Myocyte (in vitro differentiated cells): Measurements from ENCODE around the gene XIRP1. TPM values are rescaled to one million over a fixed set of nuclear protein-coding genes. Genes with fewer than 3 reads are reported as not detected.
"Not testable (repeated sequence)": the region's sequence is repeated elsewhere in the genome, so short reads cannot be mapped to it uniquely, and the experiment has no call there.

Experiments used
- DNase-seq: peaks from one replicate; pipeline ENCODE4 v3.0.0-alpha.2; 2012; ENCODE audit warnings: low read depth
- total RNA-seq: library from RNA; depleted of rRNA; stranded (reverse); fragments of >200 nt; gene quantifications from 2 replicates; pipeline ENCODE4 v1.2.3, GENCODE V29; 2014

The XIRP1 gene
- total RNA-seq, 1 donor from 2014 or later = 142 TPM

- DNase-seq = no peak
Measured at GRCh38 chr3:39185959-39186691, 6.3 kb downstream of the XIRP1 start.

GRCh38 chr3:39185326-39185958 is 7.0 kb downstream of the XIRP1 start:
- no peak for DNase-seq

- DNase-seq = no peak
Measured at GRCh38 chr3:39184968-39185285, 7.5 kb downstream of the XIRP1 start.

GRCh38 chr3:39184081-39184967 is 8.1 kb downstream of the XIRP1 start:
- no peak for DNase-seq

GRCh38 chr3:39183211-39184080 is 8.9 kb downstream of the XIRP1 start:
- DNase-seq = no peak

GRCh38 chr3:39181408-39182335 is 10.7 kb downstream of the XIRP1 start:
- DNase-seq = no peak

- DNase-seq = peak; percentile 82
Measured at GRCh38 chr3:39180546-39181346, 11.6 kb downstream of the XIRP1 start.

- DNase-seq = no peak
Measured at GRCh38 chr3:39180183-39180545, 12.2 kb downstream of the XIRP1 start.

GRCh38 chr3:39178553-39178952 is 13.8 kb downstream of the XIRP1 start:
- DNase-seq = peak; percentile 75

- peak; percentile 84 for DNase-seq
Measured at GRCh38 chr3:39177708-39178332, 14.6 kb downstream of the XIRP1 start.

- no peak for DNase-seq
Measured at GRCh38 chr3:39176025-39176714, 16.2 kb downstream of the XIRP1 start.

- no peak for DNase-seq
Measured at GRCh38 chr3:39173318-39174125, 18.9 kb downstream of the XIRP1 start.

- DNase-seq = no peak
Measured at GRCh38 chr3:39171860-39172259, 20.5 kb downstream of the XIRP1 start.

- not testable (repeated sequence) for DNase-seq
Measured at GRCh38 chr3:39170877-39171276, 21.5 kb downstream of the XIRP1 start.

GRCh38 chr3:39170461-39170860 is 21.9 kb downstream of the XIRP1 start:
- no peak for DNase-seq

- no peak for DNase-seq
Measured at GRCh38 chr3:39169712-39170111, 22.7 kb downstream of the XIRP1 start.

GRCh38 chr3:39168156-39168780 is 24.1 kb downstream of the XIRP1 start:
- no peak for DNase-seq
